ENCODE measurements around the gene MAPK12. TPM values are rescaled to one million over a fixed set of nuclear protein-coding genes. Genes with fewer than 3 reads are reported as not detected.

MAPK12 gene
- total RNA-seq, 2 donors from 2014 or later = 8.9 to 10.4 TPM

DNA sequence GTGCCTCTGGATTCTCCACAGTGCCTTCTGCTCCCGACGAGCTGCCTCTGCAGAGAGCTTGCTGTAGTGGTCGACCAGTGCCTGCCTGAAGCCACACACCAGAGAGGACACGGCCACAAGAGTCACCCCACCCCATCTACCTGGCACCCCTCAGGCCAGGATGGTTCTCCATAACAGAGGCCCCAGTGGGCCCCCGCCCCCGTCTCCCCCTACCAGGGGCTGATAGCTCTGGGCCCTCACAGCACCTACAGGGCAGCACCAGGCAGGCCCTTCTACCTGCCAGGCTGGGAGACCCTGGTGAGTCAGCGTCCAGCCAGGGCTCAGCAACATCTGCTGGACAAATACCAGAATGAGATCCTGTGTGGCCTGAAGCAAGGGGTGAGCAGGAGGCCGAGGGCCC, 39.0 kb downstream of the MAPK12 start:
- no peak for ATAC-seq (ENCODE audit: insufficient number of reproducible peaks, low FRiP score, low read depth)
- TF ChIP-seq CTCF (IDR thresholded peaks at IDR 0.05) = no peak

GRCh38 chr22:50221410-50222300, 39.8 kb downstream of the MAPK12 start:
- H3K36me3 ChIP-seq = peaks cover 68% of the 10 kb centered on the region
- H3K4me3 ChIP-seq = no peak overlapping the region
- H3K27me3 ChIP-seq (replicated peaks; ENCODE audit: insufficient read depth) = no peaks in the 10 kb centered on the region
- H3K4me1 ChIP-seq (ENCODE audit: control insufficient read depth in 1 of 2, low read depth in 2 of 2) = no peaks in the 10 kb centered on the region
- TF ChIP-seq CTCF (IDR thresholded peaks at IDR 0.05) = no peak
- H3K27ac ChIP-seq = no peak overlapping the region
- ATAC-seq (ENCODE audit: insufficient number of reproducible peaks, low FRiP score, low read depth) (no peak), DNase-seq (ENCODE audit: low spot score) (no peak)
- no peaks in the 10 kb centered on the region for H3K9me3 ChIP-seq

More for the DNA sequence above, 39.0 kb downstream of the MAPK12 start:
- DNase-seq (ENCODE audit: low spot score) = no peak
- Histone ChIP-seq H3K27ac (no peak overlapping the region), H3K4me3 (no peak overlapping the region), H3K27me3 (replicated peaks; ENCODE audit: insufficient read depth) (no peaks in the 10 kb centered on the region), H3K36me3 (peaks cover 64% of the 10 kb centered on the region), H3K9me3 (no peaks in the 10 kb centered on the region), H3K4me1 (ENCODE audit: control insufficient read depth in 1 of 2, low read depth in 2 of 2) (no peaks in the 10 kb centered on the region)

- Histone ChIP-seq H3K4me3 (no peak overlapping the region), H3K9me3 (no peaks in the 10 kb centered on the region), H3K27ac (no peak overlapping the region), H3K4me1 (ENCODE audit: control insufficient read depth in 1 of 2, low read depth in 2 of 2) (no peaks in the 10 kb centered on the region), H3K36me3 (peaks cover 70% of the 10 kb centered on the region), H3K27me3 (replicated peaks; ENCODE audit: insufficient read depth) (no peaks in the 10 kb centered on the region)
- no peak for TF ChIP-seq CTCF (IDR thresholded peaks at IDR 0.05)
- no peak for ATAC-seq (ENCODE audit: insufficient number of reproducible peaks, low FRiP score, low read depth)
- DNase-seq (ENCODE audit: low spot score) = no peak
Measured at GRCh38 chr22:50220603-50221409, 40.7 kb downstream of the MAPK12 start.

GRCh38 chr22:50219800-50220602, 41.5 kb downstream of the MAPK12 start:
- ATAC-seq (ENCODE audit: insufficient number of reproducible peaks, low FRiP score, low read depth) (no peak), DNase-seq (ENCODE audit: low spot score) (no peak)
- H3K4me1 ChIP-seq (ENCODE audit: control insufficient read depth in 1 of 2, low read depth in 2 of 2) = no peaks in the 10 kb centered on the region
- no peak overlapping the region for H3K4me3 ChIP-seq
- H3K9me3 ChIP-seq = no peaks in the 10 kb centered on the region
- H3K27ac ChIP-seq = no peak overlapping the region
- no peaks in the 10 kb centered on the region for H3K27me3 ChIP-seq (replicated peaks; ENCODE audit: insufficient read depth)
- H3K36me3 ChIP-seq = peaks cover 66% of the 10 kb centered on the region
- TF ChIP-seq CTCF (IDR thresholded peaks at IDR 0.05) = no peak

Data from thoracic aorta (tissue), 2 donors.